ENCODE data around the gene MMAB. TPM values are rescaled to one million over a fixed set of nuclear protein-coding genes. Genes with fewer than 3 reads are reported as not detected.

The MMAB gene
- total and polyA plus RNA-seq, 2 of the 13 experiments (the other 11 are each of a cell fraction or from before 2014, with no cell fraction given), result 26.1 to 77.3 TPM

DNA sequence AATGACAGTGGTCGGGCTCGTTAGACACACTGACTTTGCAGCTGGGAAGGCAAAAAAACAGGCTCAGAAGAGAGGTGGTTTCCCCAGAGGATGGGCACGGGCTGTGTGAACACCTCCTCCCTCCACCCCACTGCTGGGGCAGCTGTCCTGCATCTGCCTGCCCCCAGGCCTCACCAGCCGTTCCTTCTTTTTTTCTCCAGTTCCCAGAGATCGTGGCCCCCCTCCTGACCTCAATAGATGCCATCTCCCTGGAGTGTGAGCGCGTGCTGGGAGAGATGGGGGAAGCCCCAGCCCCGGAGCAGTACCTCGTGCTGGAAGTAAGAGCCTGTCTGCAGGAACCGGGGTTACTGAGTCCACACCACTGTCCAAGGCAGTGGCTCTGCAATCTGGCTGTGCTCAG lies 17.7 kb upstream of the MMAB start:
- H3K4me3 ChIP-seq (replicated peaks in 1 of 3; ENCODE audit: insufficient read depth in 1 of 3, low read depth in 2 of 3, low read length in 3 of 3), result no peak overlapping the region
- ChIA-PET POLR2A (interaction anchor here (0.6 kb wide), 1 partner anchor 19 kb away, joined by 3 read pairs; no protein-coding TSS in a partner anchor), CTCF (ENCODE audit: low intra/inter-chr PET ratio, low total read pairs) (no interaction called here)
- no peak for ATAC-seq
- no peaks in the 10 kb centered on the region for H4K20me1 ChIP-seq (ENCODE audit: insufficient read depth, low read length)
- no peaks in the 10 kb centered on the region for H3K79me2 ChIP-seq (ENCODE audit: insufficient read depth, low read length)
- no peak overlapping the region for H2AFZ ChIP-seq (ENCODE audit: low read length)
- intact Hi-C loops (cut with micrococcal nuclease; ENCODE audit: unreplicated experiment) (no loop called here), in situ Hi-C loops (cut with HindIII; ENCODE audit: extremely low pct_ligation_motif_present, low pct_unique_long_range_greater_than_20kb) (no loop called here)
- TF ChIP-seq TCF7 (IDR thresholded peaks at IDR 0.05; ENCODE audit: low read depth) (no peak), SIX4 (CRISPR knock-in tag; IDR thresholded peaks at IDR 0.05) (no peak), THAP11 (CRISPR knock-in tag; IDR thresholded peaks at IDR 0.05) (no peak), GABPB1 (CRISPR knock-in tag; IDR thresholded peaks at IDR 0.05) (no peak), RBM22 (optimal IDR thresholded peaks at IDR 0.05; ENCODE audit: low read length) (no peak), SATB2 (CRISPR knock-in tag; IDR thresholded peaks at IDR 0.05) (no peak), MED8 (CRISPR knock-in tag; IDR thresholded peaks at IDR 0.05; ENCODE audit: insufficient replicate concordance) (no peak), KLF6 (CRISPR knock-in tag; IDR thresholded peaks at IDR 0.05) (no peak), FOXA1 (IDR thresholded peaks at IDR 0.05) (no peak), FOXA1 (CRISPR knock-in tag; IDR thresholded peaks at IDR 0.05) (no peak)
- TF ChIP-seq, protein P1, sequence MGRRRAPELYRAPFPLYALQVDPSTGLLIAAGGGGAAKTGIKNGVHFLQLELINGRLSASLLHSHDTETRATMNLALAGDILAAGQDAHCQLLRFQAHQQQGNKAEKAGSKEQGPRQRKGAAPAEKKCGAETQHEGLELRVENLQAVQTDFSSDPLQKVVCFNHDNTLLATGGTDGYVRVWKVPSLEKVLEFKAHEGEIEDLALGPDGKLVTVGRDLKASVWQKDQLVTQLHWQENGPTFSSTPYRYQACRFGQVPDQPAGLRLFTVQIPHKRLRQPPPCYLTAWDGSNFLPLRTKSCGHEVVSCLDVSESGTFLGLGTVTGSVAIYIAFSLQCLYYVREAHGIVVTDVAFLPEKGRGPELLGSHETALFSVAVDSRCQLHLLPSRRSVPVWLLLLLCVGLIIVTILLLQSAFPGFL (CRISPR knock-in tag; IDR thresholded peaks at IDR 0.05), result no peak
- H3K9ac ChIP-seq (ENCODE audit: insufficient read depth, low read depth, low read length), result no peak overlapping the region
- no peak overlapping the region for H3K27ac ChIP-seq (ENCODE audit: extremely low read length, insufficient read depth, low read length)
- no peaks in the 10 kb centered on the region for H3K27me3 ChIP-seq (ENCODE audit: control insufficient read depth in 1 of 2, insufficient read depth in 2 of 2, low read length in 2 of 2)
- H3K36me3 ChIP-seq (replicated peaks in 1 of 2; ENCODE audit: control insufficient read depth in 1 of 2, insufficient read depth in 2 of 2, low read length in 2 of 2), result peaks cover 4 to 40% of the 10 kb centered on the region in 2 experiments; a peak in 4 of 5 replicates
- no TSS peak for BruUV-seq (replicated peaks)
- H3K4me2 ChIP-seq (ENCODE audit: low read depth, low read length), result no peak overlapping the region
- no peak for FAIRE-seq
- WGBS (ENCODE audit: low lambda C conversion rate), result 100% methylated on average over 9 of the region's 10 CpGs
- no peaks in the 10 kb centered on the region for H3K9me3 ChIP-seq (ENCODE audit: low read length)
- no peak for DNase-seq (ENCODE audit: low spot score)
- peaks cover 38% of the 10 kb centered on the region for H3K4me1 ChIP-seq (ENCODE audit: insufficient read depth, low read length)

Data from HepG2 (cell line).